Measurements from ENCODE around the gene TMEM208.

- no peak for TF ChIP-seq CTCF (IDR thresholded peaks at IDR 0.05)
- TF ChIP-seq POLR2A (IDR thresholded peaks at IDR 0.05) = no peak
Observed at GRCh38 chr16:67204076-67204475, 22.9 kb upstream of the TMEM208 start.

Data from right lobe of liver (tissue), 4 donors.